G401 (cell line): ENCODE data around the gene SLIT1. TPM values are rescaled to one million over a fixed set of nuclear protein-coding genes. Genes with fewer than 3 reads are reported as not detected.
"Not testable (repeated sequence)": the region's sequence is repeated elsewhere in the genome, so short reads cannot be mapped to it uniquely, and the experiment has no call there.

Experiments
- DNase-seq: peaks from one replicate; pipeline ENCODE4 v3.0.0-alpha.2; 2015; ENCODE audit warnings: low spot score
- in situ Hi-C: cut with HindIII; loops from 2 replicates; pipeline ENCODE4 v1.10.0; 2016; ENCODE audit warnings: low sequenced_read_pairs, mixed read lengths
- total RNA-seq: library from RNA; depleted of rRNA; stranded (reverse); fragments of >200 nt; shearing (Covaris generic); gene quantifications from 2 replicates; pipeline ENCODE4 v1.2.3, GENCODE V29; 2014

The SLIT1 gene
- total RNA-seq, 1 experiment from 2014 or later = 0.20 TPM

DNA sequence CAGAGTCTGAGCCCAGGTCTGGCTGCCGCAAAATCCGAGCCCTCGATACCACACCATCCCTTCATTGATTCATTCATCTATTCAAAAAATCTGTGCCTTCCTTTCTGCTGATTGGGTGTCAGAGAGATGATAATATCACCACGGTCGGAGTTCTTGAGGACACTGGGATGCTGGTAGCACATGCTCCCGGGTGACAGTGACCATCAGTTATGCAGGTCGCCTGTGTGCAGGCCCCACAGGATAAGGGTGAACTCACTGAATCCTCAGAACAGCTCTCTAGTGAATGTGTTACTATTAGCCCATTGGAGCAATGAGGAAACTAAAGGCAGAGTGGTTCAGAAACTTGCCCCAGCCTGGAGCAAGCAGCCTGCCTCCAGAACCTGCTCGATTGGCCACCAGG is 145.1 kb downstream of the SLIT1 start:
- in situ Hi-C loops = no loop called here
- DNase-seq = no peak

GRCh38 chr10:97040248-97040584 is 145.5 kb downstream of the SLIT1 start:
- DNase-seq = no peak
- in situ Hi-C loops = no loop called here

DNA sequence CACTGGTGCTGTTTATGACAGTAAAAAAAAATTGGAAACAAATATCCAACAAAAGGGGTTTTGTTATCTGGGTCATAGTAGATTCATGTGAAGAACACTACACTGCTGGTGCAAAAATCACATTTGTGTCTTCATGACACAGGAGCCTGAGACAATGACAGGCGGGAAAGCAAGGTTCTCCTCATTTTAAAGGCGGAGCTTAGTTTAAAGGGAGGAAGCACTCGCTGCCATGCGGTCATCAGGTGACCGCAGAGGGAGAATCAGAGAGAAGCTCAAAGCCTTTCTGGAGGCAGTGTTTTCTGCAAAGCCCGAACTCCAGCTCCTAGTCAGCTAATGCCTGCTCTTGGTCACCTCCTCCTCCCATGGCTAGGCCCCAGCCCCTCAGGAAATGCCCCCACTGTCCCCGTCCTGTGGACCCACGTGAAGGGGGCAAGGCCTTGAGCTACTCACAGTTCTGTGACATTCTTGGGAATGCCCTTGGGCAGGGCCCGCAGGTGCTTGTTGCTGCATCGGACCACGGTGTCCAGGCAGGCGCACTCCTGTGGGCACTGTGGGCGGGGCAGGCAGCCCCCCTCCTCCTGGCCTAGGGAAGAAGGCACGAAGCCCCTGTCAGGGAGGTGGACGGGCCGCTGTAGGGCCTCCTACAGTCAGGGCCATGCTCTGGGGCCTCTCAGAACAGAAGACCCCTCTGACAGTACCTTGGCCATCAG is 146.1 kb downstream of the SLIT1 start:
- in situ Hi-C loops = no loop called here
- DNase-seq = no peak

GRCh38 chr10:97038688-97039087 is 147.1 kb downstream of the SLIT1 start:
- no peak for DNase-seq
- in situ Hi-C loops = no loop called here

DNA sequence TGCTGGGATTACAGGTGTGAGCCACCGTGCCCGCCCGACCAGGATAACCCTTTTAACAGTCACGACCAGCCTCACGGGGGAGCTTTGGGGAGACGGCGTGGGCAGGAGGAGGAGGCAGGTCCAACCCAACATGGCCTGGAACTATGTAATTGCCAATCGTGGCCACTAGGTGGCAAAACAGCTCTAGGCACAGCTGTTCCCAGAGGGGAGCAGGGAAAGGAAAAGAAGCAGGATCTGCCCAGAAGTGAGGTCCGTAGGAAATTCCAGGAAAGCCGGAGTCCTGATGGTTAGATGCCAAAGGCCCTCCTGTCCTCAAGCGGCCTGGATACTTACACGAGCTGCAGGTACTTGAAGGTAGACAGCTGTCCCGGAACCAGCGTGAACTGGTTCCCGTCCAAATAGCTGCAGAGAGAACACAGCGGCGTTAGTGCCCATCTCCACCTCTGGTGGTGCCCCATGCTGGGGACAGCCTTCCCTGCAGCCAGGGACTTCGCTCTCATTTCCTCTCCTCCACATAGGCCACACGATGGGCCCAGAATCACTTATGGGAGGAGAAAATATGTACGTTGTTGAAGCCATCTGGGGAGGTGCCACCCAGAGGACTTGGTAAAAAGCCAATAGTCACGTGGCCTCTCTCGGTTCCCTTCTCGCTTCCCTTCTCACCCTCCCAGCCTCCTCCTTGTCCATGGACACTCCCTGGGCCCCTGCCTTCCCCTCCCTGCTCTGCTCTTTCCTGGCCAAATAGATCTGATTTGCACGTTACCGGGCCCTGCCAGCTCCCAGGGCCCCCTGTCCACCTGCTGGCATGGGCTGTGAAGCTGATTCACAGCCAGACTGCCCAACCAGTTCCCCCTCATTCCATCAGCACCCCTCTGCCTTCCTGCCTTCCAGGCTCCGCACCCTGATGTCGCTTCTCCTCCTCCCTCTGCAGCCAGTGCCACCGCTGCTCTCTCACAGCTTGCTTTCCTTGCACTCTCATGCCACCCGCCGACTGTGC is 148.1 kb downstream of the SLIT1 start:
- in situ Hi-C loops = no loop called here
- peak; percentile 86 for DNase-seq

GRCh38 chr10:97034958-97035769 is 150.6 kb downstream of the SLIT1 start:
- peak; percentile 41 for DNase-seq
- in situ Hi-C loops = no loop called here

GRCh38 chr10:97034301-97034700 is 151.5 kb downstream of the SLIT1 start:
- in situ Hi-C loops = no loop called here

DNA sequence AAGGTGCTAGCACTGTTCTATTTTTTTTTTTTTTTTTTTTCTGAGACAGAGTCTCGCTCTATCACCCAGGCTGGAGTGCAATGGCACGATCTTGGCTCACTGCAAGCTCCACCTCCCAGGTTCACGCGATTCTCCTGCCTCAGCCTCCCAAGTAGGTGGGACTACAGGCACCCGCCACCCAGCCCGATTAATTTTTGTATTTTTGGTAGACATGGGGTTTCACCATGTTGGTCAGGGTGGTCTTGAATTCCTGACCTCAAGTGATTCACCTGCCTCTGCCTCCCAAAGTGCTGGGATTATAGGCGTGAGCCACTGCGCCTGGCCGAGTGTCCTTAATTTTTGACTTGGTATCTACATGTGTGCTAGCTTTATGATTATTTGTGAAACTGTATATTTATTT is 151.9 kb downstream of the SLIT1 start:
- DNase-seq, in situ Hi-C loops: not testable (repeated sequence)

More at GRCh38 chr10:97034301-97034700, 151.5 kb downstream of the SLIT1 start:
- no peak for DNase-seq

GRCh38 chr10:97032624-97033023 is 153.1 kb downstream of the SLIT1 start:
- DNase-seq = no peak
- in situ Hi-C loops = no loop called here

- in situ Hi-C loops = no loop called here
- no peak for DNase-seq
These were observed 154.3 kb downstream of the SLIT1 start for GRCh38 chr10:97031459-97031858.

DNA sequence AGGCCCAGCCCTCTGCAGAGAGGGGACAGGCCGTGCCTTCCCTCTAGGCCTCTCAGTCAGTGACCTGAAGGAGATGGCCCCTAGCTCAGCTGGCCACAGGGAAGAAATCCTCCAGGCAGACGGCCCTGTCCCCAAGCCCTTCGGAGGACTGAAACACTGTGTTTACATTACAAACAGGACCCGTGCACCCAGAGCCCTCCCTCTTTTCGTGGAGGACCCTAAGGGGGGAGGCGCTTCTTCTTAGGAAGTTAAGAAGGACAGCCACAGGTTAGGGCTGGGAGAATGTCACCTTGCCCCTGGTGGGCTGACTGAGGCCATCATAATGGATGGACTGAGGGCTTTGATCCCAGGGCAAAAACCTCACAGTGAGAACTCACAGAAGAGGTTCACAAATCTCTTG is 154.9 kb downstream of the SLIT1 start:
- DNase-seq = no peak
- in situ Hi-C loops = no loop called here

DNA sequence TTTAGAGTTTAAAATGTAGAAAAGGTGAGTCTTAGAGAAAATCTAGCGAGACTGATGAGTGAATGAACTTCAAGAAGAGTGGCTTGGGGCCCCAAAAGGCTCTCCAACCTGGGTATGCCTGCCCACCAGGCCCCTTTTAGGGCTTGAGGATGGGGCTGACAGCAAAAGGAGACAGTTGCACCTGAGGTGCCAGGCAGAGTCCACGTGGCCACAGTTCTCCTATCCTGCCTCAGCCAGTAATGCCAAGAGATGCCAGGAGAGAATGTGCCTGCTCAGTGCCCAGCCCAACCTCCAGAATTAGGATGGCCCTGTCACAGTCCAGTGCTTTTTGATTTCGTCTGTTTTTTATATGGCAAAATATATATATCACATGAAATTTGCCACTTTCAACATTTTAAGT is 156.5 kb downstream of the SLIT1 start:
- in situ Hi-C loops = no loop called here
- DNase-seq = no peak

- in situ Hi-C loops = no loop called here
- DNase-seq = no peak
These were observed 157.0 kb downstream of the SLIT1 start for GRCh38 chr10:97028832-97029178.

GRCh38 chr10:97028126-97028831 is 157.5 kb downstream of the SLIT1 start:
- in situ Hi-C loops = no loop called here
- DNase-seq = no peak

- DNase-seq = peak; percentile 49
- in situ Hi-C loops = no loop called here
These were observed 160.0 kb downstream of the SLIT1 start for GRCh38 chr10:97025613-97026242.

GRCh38 chr10:97024168-97025073 is 161.3 kb downstream of the SLIT1 start:
- in situ Hi-C loops = no loop called here
- peak; percentile 79 for DNase-seq

GRCh38 chr10:97023401-97024167 is 162.2 kb downstream of the SLIT1 start:
- DNase-seq = peak; percentile 38
- in situ Hi-C loops = no loop called here
